Vagina (tissue), 2 donors: Measurements from ENCODE around the gene PRDM2. TPM values are rescaled to one million over a fixed set of nuclear protein-coding genes. Genes with fewer than 3 reads are reported as not detected.

Experiments used
- DNase-seq, 2 donors: peaks; one replicate each; pipeline ENCODE4 v3.0.0-alpha.2; 2017; ENCODE audit errors: extremely low spot score in 2 of 2
- H3K27ac ChIP-seq: fragments of 200-600 bp; sonication (generic); one replicate; pipeline ENCODE4 v1.5.1; 2019
- H3K27me3 ChIP-seq: fragments of 200-600 bp; sonication (generic); one replicate; pipeline ENCODE4 v1.5.1; 2019
- H3K36me3 ChIP-seq, 2 donors: fragments of 200-600 bp; sonication (generic); one replicate each; pipeline ENCODE4 v1.5.1; 2017 to 2019
- H3K4me1 ChIP-seq: fragments of 200-600 bp; sonication (generic); one replicate; pipeline ENCODE4 v1.5.1; 2019
- H3K4me3 ChIP-seq, 2 donors: fragments of 200-600 bp; sonication (generic); 1 replicate in 1 of 2; 2 replicates in 1 of 2; pipeline ENCODE4 v1.5.1; 2016 to 2019
- H3K9me3 ChIP-seq: fragments of 200-600 bp; sonication (generic); one replicate; pipeline ENCODE4 v1.5.1; 2019
- POLR2A ChIP-seq, 2 donors: fragments of 450-650 bp; IDR thresholded peaks; one replicate each; pipeline ENCODE4 v1.6.1; 2017; ENCODE audit warnings: antibody characterized with exemption in 2 of 2, mild to moderate bottlenecking in 2 of 2, moderate library complexity in 2 of 2
- POLR2AphosphoS5 ChIP-seq, 2 donors: sonication (generic); formaldehyde crosslinking; IDR thresholded peaks; one replicate each; pipeline ENCODE4 v1.9.0; 2017; ENCODE audit warnings: antibody characterized with exemption in 2 of 2, mild to moderate bottlenecking in 2 of 2, low read depth in 1 of 2; ENCODE audit not compliant: insufficient read depth in 1 of 2
- intact Hi-C: fragments of 100-400 bp; cut with DNase I; formaldehyde crosslinking; loops from one replicate; pipeline ENCODE4 v1.15.1; 2023
- total RNA-seq: library from RNA; depleted of rRNA; stranded (reverse); fragments of >200 nt; gene quantifications from one replicate; pipeline ENCODE4 v1.2.3, GENCODE V29; 2016
- TF ChIP-seq, protein P1 (sequence below), 3 experiments: fragments of 450-650 bp in 2 of 3; fragments of 200-600 bp in 1 of 3; sonication (generic) in 1 of 3; IDR thresholded peaks; one replicate each; pipeline ENCODE4 v1.5.1; 2017 to 2019; ENCODE audit warnings: antibody characterized with exemption in 3 of 3, mild to moderate bottlenecking in 2 of 3, moderate library complexity in 2 of 3

Gene PRDM2
- total RNA-seq, 1 donor from 2014 or later, result 56.2 TPM

DNA sequence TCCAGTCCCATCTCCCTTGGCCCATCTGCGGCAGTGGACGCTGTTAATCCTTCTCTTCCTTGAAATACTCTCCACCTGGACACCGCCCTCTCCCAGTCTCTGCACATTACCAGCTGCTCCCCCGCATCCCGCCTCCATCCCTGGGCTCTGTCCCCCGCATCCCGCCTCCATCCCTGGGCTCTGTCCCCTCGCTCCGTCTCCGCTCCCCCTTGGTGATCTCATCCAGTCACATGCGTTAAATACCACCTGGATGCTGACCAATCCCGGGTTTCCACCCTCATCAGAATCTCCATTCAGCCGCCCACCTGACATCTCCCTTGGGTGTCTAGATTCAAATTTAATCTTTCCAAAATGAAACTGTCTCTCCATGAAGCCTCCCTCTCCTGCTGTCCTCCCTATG is 106.1 kb downstream of the PRDM2 start:
- DNase-seq, result no peak
- Histone ChIP-seq H3K36me3 (no peaks in the 10 kb centered on the region), H3K27ac (no peak overlapping the region), H3K27me3 (no peaks in the 10 kb centered on the region), H3K9me3 (no peaks in the 10 kb centered on the region), H3K4me1 (peaks cover 28% of the 10 kb centered on the region), H3K4me3 (no peak overlapping the region)
- intact Hi-C loops, result loop anchor here (10.0 kb wide), 1 partner anchor 141 kb away; no protein-coding TSS in a partner anchor
- TF ChIP-seq POLR2AphosphoS5 (IDR thresholded peaks at IDR 0.05; ENCODE audit: insufficient read depth in 1 of 2, low read depth in 1 of 2) (no peak), POLR2A (IDR thresholded peaks at IDR 0.05) (no peak)
- TF ChIP-seq, protein P1, sequence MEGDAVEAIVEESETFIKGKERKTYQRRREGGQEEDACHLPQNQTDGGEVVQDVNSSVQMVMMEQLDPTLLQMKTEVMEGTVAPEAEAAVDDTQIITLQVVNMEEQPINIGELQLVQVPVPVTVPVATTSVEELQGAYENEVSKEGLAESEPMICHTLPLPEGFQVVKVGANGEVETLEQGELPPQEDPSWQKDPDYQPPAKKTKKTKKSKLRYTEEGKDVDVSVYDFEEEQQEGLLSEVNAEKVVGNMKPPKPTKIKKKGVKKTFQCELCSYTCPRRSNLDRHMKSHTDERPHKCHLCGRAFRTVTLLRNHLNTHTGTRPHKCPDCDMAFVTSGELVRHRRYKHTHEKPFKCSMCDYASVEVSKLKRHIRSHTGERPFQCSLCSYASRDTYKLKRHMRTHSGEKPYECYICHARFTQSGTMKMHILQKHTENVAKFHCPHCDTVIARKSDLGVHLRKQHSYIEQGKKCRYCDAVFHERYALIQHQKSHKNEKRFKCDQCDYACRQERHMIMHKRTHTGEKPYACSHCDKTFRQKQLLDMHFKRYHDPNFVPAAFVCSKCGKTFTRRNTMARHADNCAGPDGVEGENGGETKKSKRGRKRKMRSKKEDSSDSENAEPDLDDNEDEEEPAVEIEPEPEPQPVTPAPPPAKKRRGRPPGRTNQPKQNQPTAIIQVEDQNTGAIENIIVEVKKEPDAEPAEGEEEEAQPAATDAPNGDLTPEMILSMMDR (IDR thresholded peaks at IDR 0.05), result no peak

DNA sequence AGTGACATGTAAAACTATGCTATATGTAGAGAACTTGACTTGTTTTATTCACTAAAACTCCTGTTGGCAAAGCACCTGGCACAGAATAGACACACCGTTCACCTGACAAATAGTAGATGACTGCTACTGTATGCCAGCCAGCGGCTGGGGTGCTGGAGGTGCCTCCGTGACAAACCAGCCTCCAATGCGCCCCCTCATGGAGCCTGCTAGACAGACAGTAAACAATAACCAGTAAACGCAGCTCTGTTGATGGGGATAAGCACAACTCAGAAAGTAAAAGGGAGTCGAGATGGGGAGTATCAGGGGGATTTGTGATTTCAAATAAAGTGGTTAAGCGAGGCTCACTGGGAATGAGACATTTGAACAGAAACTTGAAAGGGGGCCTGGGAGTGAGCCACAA is 107.2 kb downstream of the PRDM2 start:
- no peak overlapping the region for H3K4me3 ChIP-seq
- DNase-seq, result no peak
- H3K4me1 ChIP-seq, result peaks cover 17% of the 10 kb centered on the region
- H3K36me3 ChIP-seq, result no peaks in the 10 kb centered on the region
- TF ChIP-seq POLR2A (IDR thresholded peaks at IDR 0.05), result no peak
- TF ChIP-seq, protein P1 (IDR thresholded peaks at IDR 0.05), result no peak
- no peak for TF ChIP-seq POLR2AphosphoS5 (IDR thresholded peaks at IDR 0.05; ENCODE audit: insufficient read depth in 1 of 2, low read depth in 1 of 2)
- intact Hi-C loops, result loop anchor here (10.0 kb wide), 1 partner anchor 142 kb away; no protein-coding TSS in a partner anchor
- H3K9me3 ChIP-seq, result no peaks in the 10 kb centered on the region
- H3K27me3 ChIP-seq, result no peaks in the 10 kb centered on the region
- H3K27ac ChIP-seq, result no peak overlapping the region

DNA sequence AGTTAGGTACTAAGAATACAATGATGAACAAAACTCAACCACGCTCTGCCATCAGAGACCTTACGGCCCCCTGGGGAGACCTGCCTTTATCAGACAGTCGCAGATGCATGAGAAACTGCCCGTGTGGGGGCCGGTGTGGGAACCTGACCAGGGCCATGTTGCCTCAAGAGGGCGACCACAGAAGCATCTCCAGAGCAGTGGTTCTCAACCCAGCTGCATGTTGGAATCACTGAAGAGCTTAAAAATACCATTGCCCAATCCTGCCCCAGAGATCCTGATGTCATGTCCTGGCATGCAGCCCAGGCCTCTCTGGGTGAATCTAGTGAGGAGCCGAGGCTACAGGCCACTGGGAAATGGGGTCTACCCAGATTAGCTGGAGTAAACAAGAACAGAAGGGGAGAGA is 108.7 kb downstream of the PRDM2 start:
- H3K4me1 ChIP-seq, result peaks cover 27% of the 10 kb centered on the region
- H3K36me3 ChIP-seq, result no peaks in the 10 kb centered on the region
- no peak overlapping the region for H3K27ac ChIP-seq
- H3K4me3 ChIP-seq, result no peak overlapping the region
- H3K9me3 ChIP-seq, result no peaks in the 10 kb centered on the region
- DNase-seq, result no peak
- TF ChIP-seq, protein P1 (IDR thresholded peaks at IDR 0.05), result no peak
- TF ChIP-seq POLR2A (IDR thresholded peaks at IDR 0.05), result no peak
- TF ChIP-seq POLR2AphosphoS5 (IDR thresholded peaks at IDR 0.05; ENCODE audit: insufficient read depth in 1 of 2, low read depth in 1 of 2), result no peak
- intact Hi-C loops, result loop anchor here (10.0 kb wide), 1 partner anchor 144 kb away; no protein-coding TSS in a partner anchor
- H3K27me3 ChIP-seq, result no peaks in the 10 kb centered on the region

DNA sequence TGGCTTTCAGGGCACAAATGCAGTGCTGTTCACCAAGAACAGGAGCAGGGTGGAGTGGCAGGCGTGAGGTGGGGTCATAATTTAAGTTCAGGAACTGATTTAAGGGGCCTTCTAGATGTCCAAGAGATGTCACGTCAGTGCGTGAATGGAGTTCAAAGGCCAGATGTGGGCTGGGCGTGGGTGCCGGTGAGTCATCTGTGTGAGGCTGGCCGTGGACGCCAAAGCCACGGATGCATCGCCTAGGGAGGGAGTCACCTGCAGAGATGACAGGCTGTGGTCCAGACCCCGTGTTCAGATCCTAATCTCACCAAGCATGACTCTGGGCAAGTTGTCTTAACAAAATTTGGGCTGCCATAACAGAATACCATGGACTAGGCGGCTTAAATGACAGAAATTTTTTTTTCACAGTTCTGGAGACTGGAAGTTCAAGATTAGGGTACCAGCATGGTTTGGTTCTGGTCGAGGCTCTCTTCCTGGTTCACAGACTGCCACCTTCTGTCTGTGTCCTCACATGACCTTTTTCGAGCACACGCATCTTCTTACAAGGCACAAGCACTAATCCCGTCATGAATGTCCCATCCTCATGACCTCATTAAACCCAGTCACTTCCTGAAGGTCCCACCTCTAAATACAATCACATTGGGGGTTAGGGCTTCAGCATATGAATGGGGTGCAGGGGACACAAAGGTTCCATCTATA is 109.6 kb downstream of the PRDM2 start:
- no peaks in the 10 kb centered on the region for H3K36me3 ChIP-seq
- no peaks in the 10 kb centered on the region for H3K27me3 ChIP-seq
- peaks cover 36% of the 10 kb centered on the region for H3K4me1 ChIP-seq
- no peak overlapping the region for H3K27ac ChIP-seq
- no peak for DNase-seq
- intact Hi-C loops, result loop anchor here (10.0 kb wide), 1 partner anchor 145 kb away; no protein-coding TSS in a partner anchor
- H3K4me3 ChIP-seq, result no peak overlapping the region
- TF ChIP-seq, protein P1 (IDR thresholded peaks at IDR 0.05), result no peak
- no peak for TF ChIP-seq POLR2AphosphoS5 (IDR thresholded peaks at IDR 0.05; ENCODE audit: insufficient read depth in 1 of 2, low read depth in 1 of 2)
- TF ChIP-seq POLR2A (IDR thresholded peaks at IDR 0.05), result no peak
- no peaks in the 10 kb centered on the region for H3K9me3 ChIP-seq
